HCT116 (cell line): ENCODE data around the gene GTF3C5. TPM values are rescaled to one million over a fixed set of nuclear protein-coding genes. Genes with fewer than 3 reads are reported as not detected.

Source experiments
- ATAC-seq: fragments of 200-7000 bp; cut with Tn5 transposase; 2 replicates; pipeline ENCODE4 v1.9.1; 2020; ENCODE audit warnings: mild to moderate bottlenecking, moderate library complexity
- BruUV-seq: library from RNA; stranded (reverse); fragments of 400-500 nt; replicated peaks from 2 replicates; lab custom pipeline; 2021; lab: Mats Ljungman, UMichigan
- CTCF ChIA-PET: fragments of 300-600 bp; sonication (Branson Sonifier 250); formaldehyde crosslinking; loops from one replicate; lab custom pipeline; 2021; ENCODE audit warnings: antibody characterized with exemption; lab: Charles Lee
- POLR2A ChIA-PET: fragments of 300-600, 350-600 bp; sonication (Branson Sonifier 250); formaldehyde crosslinking; loops from one replicate; lab custom pipeline; 2021; ENCODE audit warnings: antibody characterized with exemption; lab: Charles Lee
- RAD21 ChIA-PET, 2 experiments: fragments of 300-600 bp; sonication (Branson Sonifier 250); formaldehyde crosslinking; loops; one replicate each; lab custom pipeline; 2023; ENCODE audit warnings: low total read pairs in 2 of 2; ENCODE audit not compliant: uncharacterized antibody in 2 of 2, unreplicated experiment in 2 of 2, low non-redundant PET in 1 of 2; lab: Charles Lee
- DNase-seq: peaks from one replicate; pipeline ENCODE4 v3.0.0-alpha.2; 2010; ENCODE audit warnings: low read depth, low spot score
- H2AFZ ChIP-seq: fragments of 200-600 bp; shearing (Covaris generic), sonication (generic); 2 replicates; pipeline ENCODE4 v1.6.1; 2017; ENCODE audit warnings: low read depth, mixed run types, mixed read lengths, antibody characterized with exemption, low read length; ENCODE audit not compliant: poor library complexity, severe bottlenecking
- H3K27ac ChIP-seq: 2 replicates; pipeline ENCODE4 v1.5.1; 2012; ENCODE audit warnings: low read depth, low read length
- H3K27me3 ChIP-seq: fragments of 200-600 bp; sonication (generic); 2 replicates; pipeline ENCODE4 v1.6.1; 2016; ENCODE audit warnings: mixed run types, low read length, mixed read lengths; ENCODE audit not compliant: insufficient read depth
- H3K36me3 ChIP-seq, 2 experiments: fragments of 200-500 bp in 1 of 2; fragments of 200-600 bp in 1 of 2; sonication (Bioruptor generic) in 1 of 2; sonication (generic) in 1 of 2; 2 replicates each; pipeline versions ENCODE4 v1.5.1 to v1.6.1; 2014 to 2016; ENCODE audit warnings: low read length in 2 of 2, inconsistent platforms in 1 of 2, mixed read lengths in 1 of 2, mixed run types in 1 of 2; ENCODE audit not compliant: insufficient read depth in 2 of 2, control insufficient read depth in 1 of 2
- H3K4me1 ChIP-seq, 2 experiments: fragments of 200-600 bp in 1 of 2; sonication (generic) in 1 of 2; 2 replicates each; pipeline versions ENCODE4 v1.5.1 to v1.6.1; 2012 to 2017; ENCODE audit warnings: low read length in 2 of 2, inconsistent platforms in 1 of 2, mild to moderate bottlenecking in 1 of 2, mixed read lengths in 1 of 2, mixed run types in 1 of 2, moderate library complexity in 1 of 2; ENCODE audit not compliant: insufficient read depth in 2 of 2, control insufficient read depth in 1 of 2
- H3K4me2 ChIP-seq: fragments of 200-600 bp; sonication (generic); 2 replicates; pipeline ENCODE4 v1.6.1; 2017; ENCODE audit warnings: mixed run types, low read length, mixed read lengths
- H3K4me3 ChIP-seq, 2 experiments: fragments of 200-600 bp in 1 of 2; sonication (generic) in 1 of 2; replicated peaks in 1 of 2; 2 replicates each; pipeline ENCODE4 v1.5.1; 2011 to 2016; ENCODE audit warnings: low read length in 2 of 2, control low read depth in 1 of 2, low read depth in 1 of 2, mild to moderate bottlenecking in 1 of 2, mixed read lengths in 1 of 2, mixed run types in 1 of 2
- H3K79me2 ChIP-seq: fragments of 200-600 bp; sonication (generic); 2 replicates; pipeline ENCODE4 v1.6.1; 2017; ENCODE audit warnings: mild to moderate bottlenecking, mixed run types, low read length, moderate library complexity, mixed read lengths; ENCODE audit not compliant: insufficient read depth
- H3K9ac ChIP-seq: fragments of 200-600 bp; sonication (generic); 2 replicates; pipeline ENCODE4 v1.6.1; 2016; ENCODE audit warnings: low read length, mixed read lengths
- H3K9me2 ChIP-seq: fragments of 200-600 bp; sonication (generic), shearing (Covaris generic); 2 replicates; pipeline ENCODE4 v1.6.1; 2017; ENCODE audit warnings: mixed run types, mild to moderate bottlenecking, moderate library complexity; ENCODE audit not compliant: insufficient read depth
- H3K9me3 ChIP-seq, 2 experiments: fragments of 200-500 bp in 1 of 2; fragments of 200-600 bp in 1 of 2; sonication (Bioruptor generic) in 1 of 2; sonication (generic) in 1 of 2; 2 replicates each; pipeline ENCODE4 v1.6.1; 2014 to 2017; ENCODE audit warnings: low read length in 2 of 2, mixed read lengths in 2 of 2, inconsistent platforms in 1 of 2, low read depth in 1 of 2, mild to moderate bottlenecking in 1 of 2, mixed run types in 1 of 2, moderate library complexity in 1 of 2; ENCODE audit not compliant: control insufficient read depth in 1 of 2, insufficient read depth in 1 of 2
- H4K20me1 ChIP-seq: fragments of 200-600 bp; sonication (generic), shearing (Covaris generic); 2 replicates; pipeline ENCODE4 v1.6.1; 2017; ENCODE audit warnings: mixed run types, mild to moderate bottlenecking, moderate library complexity; ENCODE audit not compliant: insufficient read depth
- CBX3 ChIP-seq: IDR thresholded peaks from 2 replicates; pipeline ENCODE4 v1.6.1; 2012; ENCODE audit warnings: low read depth
- CEBPB ChIP-seq: IDR thresholded peaks from 2 replicates; pipeline ENCODE4 v1.6.1; 2012; ENCODE audit warnings: low read depth
- EGR1 ChIP-seq: IDR thresholded peaks from 2 replicates; pipeline ENCODE4 v1.6.1; 2012; ENCODE audit warnings: low read depth
- ELF1 ChIP-seq: IDR thresholded peaks from 2 replicates; pipeline ENCODE4 v1.6.1; 2012; ENCODE audit warnings: low read depth, borderline replicate concordance
- EZH2 ChIP-seq: fragments of 200-600 bp; sonication (generic); IDR thresholded peaks from 2 replicates; pipeline ENCODE4 v1.6.1; 2017; ENCODE audit warnings: antibody characterized with exemption, mixed run types
- EZH2phosphoT487 ChIP-seq: fragments of 200-600 bp; IDR thresholded peaks from 2 replicates; pipeline ENCODE4 v1.6.1; 2018; ENCODE audit warnings: antibody characterized with exemption, borderline replicate concordance
- FOSL1 ChIP-seq: IDR thresholded peaks from 2 replicates; pipeline ENCODE4 v1.6.1; 2012; ENCODE audit warnings: low read depth
- POLR2A ChIP-seq: IDR thresholded peaks from 2 replicates; pipeline ENCODE4 v1.7.0; 2011; ENCODE audit warnings: borderline replicate concordance; ENCODE audit not compliant: insufficient read depth, insufficient read length; ENCODE audit errors: extremely low read depth
- POLR2AphosphoS5 ChIP-seq: IDR thresholded peaks from 2 replicates; pipeline ENCODE4 v1.6.1; 2011; ENCODE audit warnings: mild to moderate bottlenecking, low read depth, low read length, moderate library complexity
- RAD21 ChIP-seq: IDR thresholded peaks from 2 replicates; pipeline ENCODE4 v1.6.1; 2012; ENCODE audit warnings: low read depth, mild to moderate bottlenecking
- SIN3A ChIP-seq: IDR thresholded peaks from 2 replicates; pipeline ENCODE4 v1.6.1; 2012; ENCODE audit warnings: low read depth
- SP1 ChIP-seq: IDR thresholded peaks from 2 replicates; pipeline ENCODE4 v1.6.1; 2012; ENCODE audit warnings: low read depth
- SRF ChIP-seq: IDR thresholded peaks from 2 replicates; pipeline ENCODE4 v1.6.1; 2012; ENCODE audit warnings: low read depth
- ZFX ChIP-seq: fragments of 450-650 bp; IDR thresholded peaks from 2 replicates; pipeline ENCODE4 v1.6.1; 2017
- ZNF274 ChIP-seq: fragments of 200-500 bp; sonication (Bioruptor generic); IDR thresholded peaks from 2 replicates; pipeline ENCODE4 v1.6.1; 2014; ENCODE audit warnings: mild to moderate bottlenecking, low read depth, low read length, inconsistent platforms
- intact Hi-C: fragments of 100-400 bp; cut with micrococcal nuclease; formaldehyde crosslinking; loops from 2 replicates; pipeline ENCODE4 v1.10.0; 2022
- total RNA-seq: library from RNA; stranded (reverse); gene quantifications from one replicate; pipeline ENCODE4 v1.2.1, GENCODE V29; 2021; ENCODE audit not compliant: unreplicated experiment
- TF ChIP-seq, protein P1 (sequence below): IDR thresholded peaks from 2 replicates; pipeline ENCODE4 v1.6.1; 2012
- TF ChIP-seq, protein P2 (sequence below), 3 experiments: fragments of 200-600 bp in 1 of 3; sonication (generic) in 1 of 3; IDR thresholded peaks in 2 of 3; conservative IDR thresholded peaks in 1 of 3; 2 replicates each; pipeline ENCODE4 v1.5.1; 2012 to 2017; ENCODE audit warnings: low read depth in 2 of 3, low read length in 2 of 3, antibody characterized with exemption in 1 of 3, borderline replicate concordance in 1 of 3, control low read depth in 1 of 3, mild to moderate bottlenecking in 1 of 3, mixed read lengths in 1 of 3, mixed run types in 1 of 3, moderate library complexity in 1 of 3; ENCODE audit not compliant: insufficient read depth in 1 of 3
- TF ChIP-seq, protein P3 (sequence below): IDR thresholded peaks from 2 replicates; pipeline ENCODE4 v1.6.1; 2012; ENCODE audit warnings: low read depth

GTF3C5 gene
- total RNA-seq, 1 experiment from 2014 or later = 95.1 TPM

DNA sequence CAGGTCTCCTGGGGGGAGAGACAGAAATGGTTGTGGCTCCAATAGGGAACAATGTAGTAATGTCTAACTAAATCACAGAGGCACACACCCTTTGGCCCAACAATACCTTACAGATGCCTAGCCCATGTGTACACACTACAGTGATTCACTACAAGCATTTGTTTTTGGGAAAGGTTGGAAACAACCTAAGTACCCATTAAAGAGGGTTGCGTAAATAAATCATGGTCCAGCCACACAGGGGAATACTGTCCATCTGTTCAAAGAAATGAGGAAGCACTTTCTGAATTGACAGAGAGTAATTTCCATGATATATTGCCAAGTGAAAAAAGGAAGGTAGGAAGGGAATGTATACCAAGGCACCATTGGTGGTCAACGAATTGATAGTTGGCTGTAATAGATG lies 22.0 kb upstream of the GTF3C5 start:
- ChIA-PET RAD21 (no interaction called here), CTCF (no interaction called here), POLR2A (no interaction called here)
- Histone ChIP-seq H3K9me2 (no peaks in the 10 kb centered on the region), H4K20me1 (no peaks in the 10 kb centered on the region), H3K4me1 (no peaks in the 10 kb centered on the region), H3K4me3 (no peak overlapping the region), H3K9ac (no peak overlapping the region), H3K27me3 (no peaks in the 10 kb centered on the region), H3K36me3 (no peaks in the 10 kb centered on the region), H3K9me3 (0 out of 4 replicates have a peak, but pooled peaks cover 0 to 3% of the 10 kb centered on the region in 2 experiments), H3K79me2 (no peaks in the 10 kb centered on the region), H3K27ac (no peak overlapping the region), H3K4me2 (no peak overlapping the region), H2AFZ (no peak overlapping the region)
- TF ChIP-seq CEBPB (no peak), EZH2phosphoT487 (no peak), POLR2A (no peak), ZFX (no peak), EZH2 (no peak), EGR1 (no peak), SRF (no peak), POLR2AphosphoS5 (no peak), ZNF274 (no peak), SIN3A (no peak), FOSL1 (no peak), CBX3 (no peak), RAD21 (no peak), ELF1 (no peak), SP1 (no peak)
- TF ChIP-seq, protein P1, sequence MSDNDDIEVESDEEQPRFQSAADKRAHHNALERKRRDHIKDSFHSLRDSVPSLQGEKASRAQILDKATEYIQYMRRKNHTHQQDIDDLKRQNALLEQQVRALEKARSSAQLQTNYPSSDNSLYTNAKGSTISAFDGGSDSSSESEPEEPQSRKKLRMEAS = no peak
- TF ChIP-seq, protein P2, sequence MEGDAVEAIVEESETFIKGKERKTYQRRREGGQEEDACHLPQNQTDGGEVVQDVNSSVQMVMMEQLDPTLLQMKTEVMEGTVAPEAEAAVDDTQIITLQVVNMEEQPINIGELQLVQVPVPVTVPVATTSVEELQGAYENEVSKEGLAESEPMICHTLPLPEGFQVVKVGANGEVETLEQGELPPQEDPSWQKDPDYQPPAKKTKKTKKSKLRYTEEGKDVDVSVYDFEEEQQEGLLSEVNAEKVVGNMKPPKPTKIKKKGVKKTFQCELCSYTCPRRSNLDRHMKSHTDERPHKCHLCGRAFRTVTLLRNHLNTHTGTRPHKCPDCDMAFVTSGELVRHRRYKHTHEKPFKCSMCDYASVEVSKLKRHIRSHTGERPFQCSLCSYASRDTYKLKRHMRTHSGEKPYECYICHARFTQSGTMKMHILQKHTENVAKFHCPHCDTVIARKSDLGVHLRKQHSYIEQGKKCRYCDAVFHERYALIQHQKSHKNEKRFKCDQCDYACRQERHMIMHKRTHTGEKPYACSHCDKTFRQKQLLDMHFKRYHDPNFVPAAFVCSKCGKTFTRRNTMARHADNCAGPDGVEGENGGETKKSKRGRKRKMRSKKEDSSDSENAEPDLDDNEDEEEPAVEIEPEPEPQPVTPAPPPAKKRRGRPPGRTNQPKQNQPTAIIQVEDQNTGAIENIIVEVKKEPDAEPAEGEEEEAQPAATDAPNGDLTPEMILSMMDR (IDR thresholded peaks at IDR 0.05 in 2 of 3, conservative IDR thresholded peaks at IDR 0.05 in 1 of 3; ENCODE audit: borderline replicate concordance in 1 of 3, insufficient read depth in 1 of 3, low read depth in 2 of 3, low read length in 2 of 3) = no peak
- TF ChIP-seq, protein P3, sequence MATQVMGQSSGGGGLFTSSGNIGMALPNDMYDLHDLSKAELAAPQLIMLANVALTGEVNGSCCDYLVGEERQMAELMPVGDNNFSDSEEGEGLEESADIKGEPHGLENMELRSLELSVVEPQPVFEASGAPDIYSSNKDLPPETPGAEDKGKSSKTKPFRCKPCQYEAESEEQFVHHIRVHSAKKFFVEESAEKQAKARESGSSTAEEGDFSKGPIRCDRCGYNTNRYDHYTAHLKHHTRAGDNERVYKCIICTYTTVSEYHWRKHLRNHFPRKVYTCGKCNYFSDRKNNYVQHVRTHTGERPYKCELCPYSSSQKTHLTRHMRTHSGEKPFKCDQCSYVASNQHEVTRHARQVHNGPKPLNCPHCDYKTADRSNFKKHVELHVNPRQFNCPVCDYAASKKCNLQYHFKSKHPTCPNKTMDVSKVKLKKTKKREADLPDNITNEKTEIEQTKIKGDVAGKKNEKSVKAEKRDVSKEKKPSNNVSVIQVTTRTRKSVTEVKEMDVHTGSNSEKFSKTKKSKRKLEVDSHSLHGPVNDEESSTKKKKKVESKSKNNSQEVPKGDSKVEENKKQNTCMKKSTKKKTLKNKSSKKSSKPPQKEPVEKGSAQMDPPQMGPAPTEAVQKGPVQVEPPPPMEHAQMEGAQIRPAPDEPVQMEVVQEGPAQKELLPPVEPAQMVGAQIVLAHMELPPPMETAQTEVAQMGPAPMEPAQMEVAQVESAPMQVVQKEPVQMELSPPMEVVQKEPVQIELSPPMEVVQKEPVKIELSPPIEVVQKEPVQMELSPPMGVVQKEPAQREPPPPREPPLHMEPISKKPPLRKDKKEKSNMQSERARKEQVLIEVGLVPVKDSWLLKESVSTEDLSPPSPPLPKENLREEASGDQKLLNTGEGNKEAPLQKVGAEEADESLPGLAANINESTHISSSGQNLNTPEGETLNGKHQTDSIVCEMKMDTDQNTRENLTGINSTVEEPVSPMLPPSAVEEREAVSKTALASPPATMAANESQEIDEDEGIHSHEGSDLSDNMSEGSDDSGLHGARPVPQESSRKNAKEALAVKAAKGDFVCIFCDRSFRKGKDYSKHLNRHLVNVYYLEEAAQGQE = no peak
- DNase-seq (no peak), ATAC-seq (no peak)
- BruUV-seq = no TSS peak
- intact Hi-C loops = no loop called here
